H9 (cell line): ENCODE results near the gene TRANK1. TPM values are rescaled to one million over a fixed set of nuclear protein-coding genes. Genes with fewer than 3 reads are reported as not detected.
A peak's percentile ranks its signal among the peaks of the same experiment; 100 is the strongest.

ENCODE experiments used
- DNase-seq: peaks from one replicate; pipeline ENCODE4 v3.0.0-alpha.2; 2017
- H2AFZ ChIP-seq: one replicate; pipeline ENCODE4 v1.6.1; 2013; ENCODE audit warnings: mild to moderate bottlenecking, low read length, control low read depth, moderate library complexity
- H2AK5ac ChIP-seq: 2 replicates; pipeline ENCODE4 v1.6.1; 2013; ENCODE audit warnings: low read length, control low read depth, mixed read lengths; ENCODE audit not compliant: insufficient read length
- H2BK120ac ChIP-seq: one replicate; pipeline ENCODE4 v1.6.1; 2013; ENCODE audit warnings: low read depth, mild to moderate bottlenecking, low read length, control low read depth, inconsistent platforms; ENCODE audit not compliant: poor library complexity, severe bottlenecking
- H2BK12ac ChIP-seq: 2 replicates; pipeline ENCODE4 v1.6.1; 2013; ENCODE audit warnings: low read length, control low read depth, mixed read lengths, low read depth; ENCODE audit not compliant: insufficient read length
- H2BK15ac ChIP-seq: 2 replicates; pipeline ENCODE4 v1.6.1; 2013; ENCODE audit warnings: low read depth, low read length, control low read depth
- H2BK20ac ChIP-seq: one replicate; pipeline ENCODE4 v1.6.1; 2013; ENCODE audit warnings: low read depth, mild to moderate bottlenecking, low read length, control low read depth, inconsistent platforms; ENCODE audit not compliant: poor library complexity, severe bottlenecking
- H2BK5ac ChIP-seq: 2 replicates; pipeline ENCODE4 v1.6.1; 2013; ENCODE audit warnings: low read length, control low read depth, mixed read lengths; ENCODE audit not compliant: insufficient read length
- H3K14ac ChIP-seq: 2 replicates; pipeline ENCODE4 v1.6.1; 2013; ENCODE audit warnings: low read length, control low read depth; ENCODE audit not compliant: insufficient read depth
- H3K18ac ChIP-seq: 2 replicates; pipeline ENCODE4 v1.6.1; 2013; ENCODE audit warnings: low read depth, mild to moderate bottlenecking, mixed read lengths, low read length, control low read depth; ENCODE audit not compliant: insufficient read length
- H3K23ac ChIP-seq: 2 replicates; pipeline ENCODE4 v1.6.1; 2013; ENCODE audit warnings: low read length, control low read depth, mixed read lengths, low read depth; ENCODE audit not compliant: insufficient read length
- H3K23me2 ChIP-seq: 2 replicates; pipeline ENCODE4 v1.6.1; 2013; ENCODE audit warnings: low read depth, mild to moderate bottlenecking, mixed read lengths, low read length, control low read depth; ENCODE audit not compliant: insufficient read length, poor library complexity, severe bottlenecking
- H3K27ac ChIP-seq: 2 replicates; pipeline ENCODE4 v1.5.1; 2013; ENCODE audit warnings: low read length, control low read depth, mixed read lengths, low read depth; ENCODE audit not compliant: insufficient read length
- H3K27me3 ChIP-seq: 2 replicates; pipeline ENCODE4 v1.6.1; 2013; ENCODE audit warnings: low read length, control low read depth, inconsistent platforms; ENCODE audit not compliant: insufficient read depth
- H3K4ac ChIP-seq: 2 replicates; pipeline ENCODE4 v1.6.1; 2013; ENCODE audit warnings: low read depth, mild to moderate bottlenecking, control low read depth, inconsistent platforms, low read length, moderate library complexity
- H3K4me1 ChIP-seq: 2 replicates; pipeline ENCODE4 v1.6.1; 2013; ENCODE audit warnings: low read length, control low read depth, inconsistent platforms; ENCODE audit not compliant: insufficient read depth
- H3K4me2 ChIP-seq: 2 replicates; pipeline ENCODE4 v1.6.1; 2013; ENCODE audit warnings: low read length, control low read depth, mixed read lengths; ENCODE audit not compliant: insufficient read length, insufficient read depth
- H3K56ac ChIP-seq: 2 replicates; pipeline ENCODE4 v1.6.1; 2013; ENCODE audit warnings: low read depth, mild to moderate bottlenecking, mixed read lengths, low read length, control low read depth; ENCODE audit not compliant: insufficient read length
- H3K79me1 ChIP-seq: 2 replicates; pipeline ENCODE4 v1.6.1; 2013; ENCODE audit warnings: low read depth, mild to moderate bottlenecking, moderate library complexity, low read length, control low read depth, inconsistent platforms; ENCODE audit not compliant: insufficient read depth, poor library complexity, severe bottlenecking
- H3K79me2 ChIP-seq: 2 replicates; pipeline ENCODE4 v1.6.1; 2013; ENCODE audit warnings: low read length, control low read depth, inconsistent platforms; ENCODE audit not compliant: insufficient read depth
- H3K9ac ChIP-seq: 2 replicates; pipeline ENCODE4 v1.6.1; 2013; ENCODE audit warnings: low read length, control low read depth, mixed read lengths; ENCODE audit not compliant: insufficient read length; ENCODE audit errors: extremely low read depth
- H3K9me3 ChIP-seq: one replicate; pipeline ENCODE4 v1.6.1; 2013; ENCODE audit warnings: low read depth, low read length, inconsistent platforms; ENCODE audit not compliant: control insufficient read depth
- H3T11ph ChIP-seq: one replicate; pipeline ENCODE4 v1.6.1; 2013; ENCODE audit warnings: mild to moderate bottlenecking, low read length, control low read depth, inconsistent platforms
- H4K20me1 ChIP-seq: one replicate; pipeline ENCODE4 v1.6.1; 2013; ENCODE audit not compliant: control insufficient read depth, insufficient read length, insufficient read depth
- H4K5ac ChIP-seq: 2 replicates; pipeline ENCODE4 v1.6.1; 2013; ENCODE audit warnings: low read depth, mild to moderate bottlenecking, mixed read lengths, low read length, control low read depth; ENCODE audit not compliant: insufficient read length
- H4K8ac ChIP-seq: replicated peaks from 2 replicates; pipeline ENCODE4 v1.6.1; 2013; ENCODE audit warnings: low read length, control low read depth, mixed read lengths, low read depth; ENCODE audit not compliant: insufficient read length
- H4K91ac ChIP-seq: 2 replicates; pipeline ENCODE4 v1.6.1; 2013; ENCODE audit warnings: low read depth, mild to moderate bottlenecking, moderate library complexity, mixed read lengths, low read length, control low read depth; ENCODE audit not compliant: insufficient read length
- H3K27ac Mint-ChIP-seq, 3 experiments: 2 replicates in 2 of 3; 3 replicates in 1 of 3; pipeline ENCODE4 v1.8.0; 2020 to 2021; ENCODE audit warnings: mixed read lengths in 3 of 3, mild to moderate bottlenecking in 1 of 3, moderate library complexity in 1 of 3
- H3K27me3 Mint-ChIP-seq: 2 replicates; pipeline ENCODE4 v1.8.0; 2021; ENCODE audit warnings: low read depth, mild to moderate bottlenecking, moderate library complexity, mixed read lengths
- H3K36me3 Mint-ChIP-seq, 3 experiments: 2 replicates in 2 of 3; 3 replicates in 1 of 3; pipeline ENCODE4 v1.8.0; 2020 to 2021; ENCODE audit warnings: low read depth in 3 of 3, mixed read lengths in 3 of 3; ENCODE audit not compliant: insufficient read depth in 1 of 3
- H3K4me1 Mint-ChIP-seq, 2 experiments: 2 replicates each; pipeline ENCODE4 v1.8.0; 2020; ENCODE audit warnings: mixed read lengths in 2 of 2
- H3K4me3 Mint-ChIP-seq, 2 experiments: 2 replicates in 1 of 2; 3 replicates in 1 of 2; pipeline ENCODE4 v1.8.0; 2020 to 2021; ENCODE audit warnings: mild to moderate bottlenecking in 2 of 2, mixed read lengths in 2 of 2, moderate library complexity in 1 of 2
- H3K9me3 Mint-ChIP-seq, 2 experiments: 2 replicates in 1 of 2; 3 replicates in 1 of 2; pipeline ENCODE4 v1.8.0; 2020; ENCODE audit warnings: mild to moderate bottlenecking in 2 of 2, mixed read lengths in 2 of 2, moderate library complexity in 1 of 2
- WGBS: extraction: QIAGEN DNeasy Blood & Tissue Kit; methylation state at CpG from one replicate; pipeline ENCODE4 v1.1.7; 2013; ENCODE audit warnings: missing lambda C conversion rate, low lambda C conversion rate, mixed read lengths; ENCODE audit not compliant: insufficient read length; ENCODE audit errors: extremely low coverage; 5-methylcytosine and 5-hydroxymethylcytosine counted together
- total RNA-seq: library from RNA; stranded (reverse); gene quantifications from 2 replicates; pipeline ENCODE4 v1.2.1, GENCODE V29; 2021
- TF ChIP-seq, protein P1 (sequence below): fragments of 200-600 bp; sonication (generic); conservative IDR thresholded peaks from 3 replicates; pipeline ENCODE4 v1.8.0; 2021; ENCODE audit warnings: antibody characterized with exemption, mild to moderate bottlenecking

The TRANK1 gene
- total RNA-seq, 1 experiment from 2014 or later = 5.9 TPM

DNA sequence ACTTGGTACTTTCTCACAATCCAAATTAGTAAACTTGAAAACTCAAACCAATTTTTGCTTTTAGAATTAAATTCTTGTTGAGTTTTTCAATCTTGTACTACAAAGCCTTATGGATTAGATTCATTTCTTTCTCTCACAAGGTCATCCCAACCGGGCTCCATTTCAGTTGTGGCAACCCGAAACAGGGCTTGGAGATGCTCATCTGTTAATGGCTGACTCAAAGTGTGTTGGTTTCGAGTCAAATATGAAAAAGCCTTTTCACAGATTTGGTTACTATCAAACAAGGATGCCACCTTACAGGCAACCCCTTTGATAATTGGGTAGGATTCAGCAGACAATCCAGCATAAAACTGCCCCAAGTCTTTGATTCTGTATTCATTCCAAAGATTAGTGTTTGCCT is 46.3 kb upstream of the TRANK1 start:
- H3K56ac ChIP-seq = no peak overlapping the region
- Mint-ChIP-seq H3K4me1 (peaks cover 23 to 30% of the 10 kb centered on the region in 2 experiments), H3K36me3 (peaks cover 11 to 50% (median 29%) of the 10 kb centered on the region in 3 experiments; a peak in 6 of 7 replicates), H3K4me3 (no peak overlapping the region), H3K9me3 (no peaks in the 10 kb centered on the region), H3K27ac (no peak overlapping the region), H3K27me3 (no peaks in the 10 kb centered on the region)
- no peak overlapping the region for H2BK15ac ChIP-seq
- H2BK5ac ChIP-seq = no peak overlapping the region
- H3K4me1 ChIP-seq = no peaks in the 10 kb centered on the region
- H3K18ac ChIP-seq = no peak overlapping the region
- peaks cover 3% of the 10 kb centered on the region for H3K79me1 ChIP-seq
- no peaks in the 10 kb centered on the region for H3K9me3 ChIP-seq
- no peak overlapping the region for H2BK20ac ChIP-seq
- H3K4me2 ChIP-seq = peak overlapping the region; percentile 95
- no peak overlapping the region for H2AK5ac ChIP-seq
- H4K5ac ChIP-seq = no peak overlapping the region
- H3K27ac ChIP-seq = no peak overlapping the region
- H3K79me2 ChIP-seq = peaks cover 18% of the 10 kb centered on the region; the same call in 1 of the 2 replicates
- no peaks in the 10 kb centered on the region for H4K20me1 ChIP-seq
- no CpG with 5 or more reads among the region's 3 CpGs for WGBS
- TF ChIP-seq, protein P1, sequence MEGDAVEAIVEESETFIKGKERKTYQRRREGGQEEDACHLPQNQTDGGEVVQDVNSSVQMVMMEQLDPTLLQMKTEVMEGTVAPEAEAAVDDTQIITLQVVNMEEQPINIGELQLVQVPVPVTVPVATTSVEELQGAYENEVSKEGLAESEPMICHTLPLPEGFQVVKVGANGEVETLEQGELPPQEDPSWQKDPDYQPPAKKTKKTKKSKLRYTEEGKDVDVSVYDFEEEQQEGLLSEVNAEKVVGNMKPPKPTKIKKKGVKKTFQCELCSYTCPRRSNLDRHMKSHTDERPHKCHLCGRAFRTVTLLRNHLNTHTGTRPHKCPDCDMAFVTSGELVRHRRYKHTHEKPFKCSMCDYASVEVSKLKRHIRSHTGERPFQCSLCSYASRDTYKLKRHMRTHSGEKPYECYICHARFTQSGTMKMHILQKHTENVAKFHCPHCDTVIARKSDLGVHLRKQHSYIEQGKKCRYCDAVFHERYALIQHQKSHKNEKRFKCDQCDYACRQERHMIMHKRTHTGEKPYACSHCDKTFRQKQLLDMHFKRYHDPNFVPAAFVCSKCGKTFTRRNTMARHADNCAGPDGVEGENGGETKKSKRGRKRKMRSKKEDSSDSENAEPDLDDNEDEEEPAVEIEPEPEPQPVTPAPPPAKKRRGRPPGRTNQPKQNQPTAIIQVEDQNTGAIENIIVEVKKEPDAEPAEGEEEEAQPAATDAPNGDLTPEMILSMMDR = no peak
- no peak overlapping the region for H3K14ac ChIP-seq
- H2AFZ ChIP-seq = no peak overlapping the region
- H3K23ac ChIP-seq = no peak overlapping the region
- H2BK12ac ChIP-seq = no peak overlapping the region
- H3T11ph ChIP-seq = no peak overlapping the region
- peaks cover 10% of the 10 kb centered on the region for H3K23me2 ChIP-seq
- no peak overlapping the region for H2BK120ac ChIP-seq
- H3K9ac ChIP-seq = peak overlapping the region; percentile 10
- H3K27me3 ChIP-seq = no peaks in the 10 kb centered on the region
- H3K4ac ChIP-seq = no peak overlapping the region
- DNase-seq = no peak
- H4K91ac ChIP-seq = no peak overlapping the region
- no peak overlapping the region for H4K8ac ChIP-seq
